Pancreas (tissue), 10 donors: Measurements from ENCODE around the gene RSRP1. TPM values are rescaled to one million over a fixed set of nuclear protein-coding genes. Genes with fewer than 3 reads are reported as not detected.
"Not testable (repeated sequence)": the region's sequence is repeated elsewhere in the genome, so short reads cannot be mapped to it uniquely, and the experiment has no call there.

Experiments used
- ATAC-seq, 4 donors: fragments of 200-7000 bp; cut with Tn5 transposase; one replicate each; pipeline versions ENCODE4 v1.8.0 to v1.9.1; 2020; ENCODE audit warnings: mild to moderate bottlenecking in 4 of 4, moderate library complexity in 4 of 4
- DNase-seq, 6 donors: peaks; one replicate each; pipeline ENCODE4 v3.0.0-alpha.2; 2020
- FAIRE-seq: peaks from 2 replicates; lab custom pipeline; 2012; peaks lifted over from hg19 to GRCh38; lab: Jason Lieb, UNC
- H3K27ac ChIP-seq, 4 donors: fragments of 200-600 bp; sonication (generic); 1 replicate in 3 of 4; 2 replicates in 1 of 4; pipeline versions ENCODE4 v1.5.0 to v1.8.0; 2020
- H3K27me3 ChIP-seq, 4 donors: fragments of 200-600 bp; one replicate each; pipeline ENCODE4 v1.8.0; 2021
- H3K36me3 ChIP-seq, 3 donors: fragments of 200-600 bp; sonication (generic) in 1 of 3; one replicate each; pipeline versions ENCODE4 v1.5.0 to v1.8.0; 2020 to 2021
- H3K4me1 ChIP-seq, 3 donors: fragments of 200-600 bp; one replicate each; pipeline ENCODE4 v1.8.0; 2021
- H3K4me3 ChIP-seq, 4 donors: fragments of 200-600 bp; sonication (generic) in 2 of 4; one replicate each; pipeline versions ENCODE4 v1.5.0 to v1.8.0; 2020 to 2021
- H3K9me3 ChIP-seq, 4 donors: fragments of 200-600 bp; one replicate each; pipeline ENCODE4 v1.8.0; 2021
- WGBS, 2 donors: extraction: QIAGEN DNeasy Blood & Tissue Kit; methylation state at CpG; one replicate each; pipeline ENCODE4 v1.1.7; 2013; 5-methylcytosine and 5-hydroxymethylcytosine counted together
- intact Hi-C, 3 donors: fragments of 100-400 bp; cut with DNase I; formaldehyde crosslinking; loops; one replicate each; pipeline versions ENCODE4 v1.11.1 to v1.14.2; 2022
- polyA plus RNA-seq, 2 donors: library from polyadenylated mRNA; stranded (reverse); fragments of 200-250 nt; gene quantifications; one replicate each; pipeline ENCODE4 v1.2.3, GENCODE V29; 2013
- total RNA-seq, 6 donors: library from RNA; stranded (reverse); fragmentation: NEBNext Ultra II Directional in 4 of 6; extraction: Animal tissue kit (Norgen Biotek cat#: 25700) in 4 of 6; gene quantifications; one replicate each; pipeline versions ENCODE4 v1.2.1 to v1.2.4, GENCODE V29; 2021 to 2023
- TF ChIP-seq, protein P1 (sequence below), 4 donors: fragments of 200-600 bp; sonication (generic) in 3 of 4; IDR thresholded peaks; one replicate each; pipeline versions ENCODE4 v1.5.0 to v1.8.0; 2021; ENCODE audit warnings: antibody characterized with exemption in 4 of 4
- donor health status: healthy with polysubstance abuse.
- donor health status: DM: no; HTN: no; CAD: no; lungs with moderate emphysema.
- donor health status: DM: no; HTN: no; CAD: no.
- donor health status: control.
- donor health status: control.
- donor health status: Bipolar disorder and iron deficiency.
- donor health status: DM: yes; HTN: yes; CAD: no.
- donor health status: DM: no; HTN: no; CAD: no.
- donor health status: DM: no; HTN: no; CAD: no.
- donor health status: DM: yes; HTN: yes; CAD: no.

Gene RSRP1
- total and polyA plus RNA-seq, 8 donors, result 20.3 to 126 (median 39.7) TPM

DNA sequence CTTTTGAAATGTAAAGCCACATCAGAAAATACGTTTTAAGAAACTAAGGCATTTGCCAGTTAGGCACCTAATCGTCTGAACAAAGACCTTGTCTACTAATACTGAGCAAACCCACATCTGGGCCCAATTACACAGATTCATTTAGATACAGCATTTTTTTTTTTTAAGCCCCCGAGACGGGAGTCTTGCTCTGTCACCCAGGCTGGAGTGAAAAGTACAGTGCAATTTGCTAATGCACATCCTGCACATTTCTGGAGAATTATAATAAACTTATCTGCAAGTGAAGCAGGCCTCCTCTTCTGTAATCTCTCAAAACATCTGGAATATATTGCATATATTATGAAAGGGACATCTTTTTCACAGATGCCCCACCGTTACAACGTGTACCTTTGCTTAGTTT is 3.3 kb downstream of the RSRP1 start:
- TF ChIP-seq, protein P1, sequence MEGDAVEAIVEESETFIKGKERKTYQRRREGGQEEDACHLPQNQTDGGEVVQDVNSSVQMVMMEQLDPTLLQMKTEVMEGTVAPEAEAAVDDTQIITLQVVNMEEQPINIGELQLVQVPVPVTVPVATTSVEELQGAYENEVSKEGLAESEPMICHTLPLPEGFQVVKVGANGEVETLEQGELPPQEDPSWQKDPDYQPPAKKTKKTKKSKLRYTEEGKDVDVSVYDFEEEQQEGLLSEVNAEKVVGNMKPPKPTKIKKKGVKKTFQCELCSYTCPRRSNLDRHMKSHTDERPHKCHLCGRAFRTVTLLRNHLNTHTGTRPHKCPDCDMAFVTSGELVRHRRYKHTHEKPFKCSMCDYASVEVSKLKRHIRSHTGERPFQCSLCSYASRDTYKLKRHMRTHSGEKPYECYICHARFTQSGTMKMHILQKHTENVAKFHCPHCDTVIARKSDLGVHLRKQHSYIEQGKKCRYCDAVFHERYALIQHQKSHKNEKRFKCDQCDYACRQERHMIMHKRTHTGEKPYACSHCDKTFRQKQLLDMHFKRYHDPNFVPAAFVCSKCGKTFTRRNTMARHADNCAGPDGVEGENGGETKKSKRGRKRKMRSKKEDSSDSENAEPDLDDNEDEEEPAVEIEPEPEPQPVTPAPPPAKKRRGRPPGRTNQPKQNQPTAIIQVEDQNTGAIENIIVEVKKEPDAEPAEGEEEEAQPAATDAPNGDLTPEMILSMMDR (IDR thresholded peaks at IDR 0.05), result no peak
- intact Hi-C loops, result no loop called here
- no peak overlapping the region for H3K4me3 ChIP-seq
- no peaks in the 10 kb centered on the region for H3K27me3 ChIP-seq
- FAIRE-seq (no peak), ATAC-seq (no peak), DNase-seq (no peak)
- H3K4me1 ChIP-seq, result peaks cover 12 to 35% (median 13%) of the 10 kb centered on the region in 3 donors
- no peak overlapping the region for H3K27ac ChIP-seq
- H3K36me3 ChIP-seq, result peaks cover 0 to 35% (median 16%) of the 10 kb centered on the region in 3 donors
- WGBS, 2 donors, result 46 to 62% methylated on average over 6 of the region's 6 CpGs
- no peaks in the 10 kb centered on the region for H3K9me3 ChIP-seq

DNA sequence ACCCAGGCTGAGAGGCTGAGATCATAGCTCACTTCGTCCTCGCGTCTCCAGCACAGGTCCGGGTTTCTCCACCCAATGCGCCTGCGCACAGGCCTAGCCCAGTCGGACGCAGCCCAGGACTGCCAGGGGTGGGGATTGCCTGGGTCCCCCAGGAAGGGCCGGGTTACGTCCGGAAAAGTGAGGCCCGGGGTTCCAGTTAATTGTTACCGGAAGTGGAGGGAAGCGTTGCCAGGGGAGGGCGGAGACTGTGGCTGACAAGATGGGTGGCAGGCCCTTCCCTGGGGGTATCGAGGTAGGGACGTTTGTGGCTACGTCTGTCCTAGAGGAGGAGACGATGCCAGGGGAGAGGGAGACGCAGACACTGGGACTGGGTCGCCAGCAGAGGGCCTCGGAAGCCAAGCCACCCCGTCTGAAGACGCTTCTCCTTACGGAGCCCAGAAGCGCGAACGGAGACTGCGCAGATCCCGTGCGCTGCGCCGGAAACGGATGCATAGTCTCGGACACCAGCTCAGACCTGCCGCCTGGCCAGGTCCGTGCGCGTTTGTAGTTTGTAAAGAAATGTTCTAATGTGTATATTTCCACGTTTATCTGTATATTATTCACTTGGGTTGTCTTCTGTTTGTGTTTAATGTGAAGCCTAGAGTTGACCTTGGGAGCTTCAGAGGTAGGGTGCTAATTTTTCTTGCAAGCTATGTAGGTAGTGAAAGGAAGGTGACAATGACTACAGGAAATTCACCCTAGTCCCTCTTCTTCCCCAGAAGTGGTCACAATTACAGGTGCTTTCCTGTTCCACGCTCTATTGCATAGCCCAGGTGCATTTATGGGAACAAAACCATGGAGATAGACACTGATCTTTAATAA is 7.3 kb downstream of the RSRP1 start:
- no peak for FAIRE-seq

DNA sequence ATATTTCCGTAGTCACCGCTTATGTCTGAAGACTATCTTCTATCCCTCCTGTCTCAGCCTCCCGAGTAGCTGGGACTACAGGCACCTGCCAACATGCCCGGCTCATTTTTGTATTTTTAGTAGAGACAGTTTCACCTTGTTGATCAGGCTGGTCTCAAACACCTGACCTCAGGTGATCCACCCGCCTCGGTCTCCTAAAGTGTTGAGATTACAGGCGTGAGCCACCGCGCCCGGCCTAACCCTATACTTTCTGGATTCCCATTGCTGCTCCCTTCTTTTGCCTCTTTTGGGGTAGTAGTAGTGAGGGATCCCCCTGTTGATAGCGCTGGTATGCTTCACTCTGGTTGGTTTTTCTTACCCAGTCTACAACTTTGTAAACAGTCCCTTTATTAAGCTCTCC is 9.2 kb downstream of the RSRP1 start:
- Histone ChIP-seq H3K27me3 (no peaks in the 10 kb centered on the region), H3K4me3 (no peak overlapping the region), H3K4me1 (peaks cover 0 to 17% (median 0%) of the 10 kb centered on the region in 3 donors), H3K9me3 (no peaks in the 10 kb centered on the region), H3K27ac (no peak overlapping the region), H3K36me3 (peaks cover 0 to 16% (median 0%) of the 10 kb centered on the region in 3 donors)
- no peak for ATAC-seq
- 87 to 93% methylated on average over 11 of the region's 11 CpGs for WGBS, 2 donors
- intact Hi-C loops, result no loop called here
- DNase-seq, result no peak
- TF ChIP-seq, protein P1 (IDR thresholded peaks at IDR 0.05), result no peak
- FAIRE-seq, result no peak

More for the DNA sequence above, 7.3 kb downstream of the RSRP1 start:
- intact Hi-C loops, result no loop called here
- Histone ChIP-seq H3K27me3 (no peaks in the 10 kb centered on the region), H3K9me3 (no peaks in the 10 kb centered on the region), H3K27ac (peak overlapping the region; percentile 79 to 91 (median 84)), H3K36me3 (peaks cover 0 to 35% (median 14%) of the 10 kb centered on the region in 3 donors), H3K4me3 (peak overlapping the region; percentile 29 to 44 (median 36)), H3K4me1 (peaks cover 5 to 25% (median 5%) of the 10 kb centered on the region in 3 donors)
- TF ChIP-seq, protein P1 (IDR thresholded peaks at IDR 0.05), result peak; percentile 13 to 44 (median 22)
- 1 to 3% methylated on average over 41 of the region's 41 CpGs for WGBS, 2 donors
- peak; percentile 90 to 95 (median 90) for ATAC-seq
- DNase-seq, result peak; percentile 90 to 98 (median 93)

DNA sequence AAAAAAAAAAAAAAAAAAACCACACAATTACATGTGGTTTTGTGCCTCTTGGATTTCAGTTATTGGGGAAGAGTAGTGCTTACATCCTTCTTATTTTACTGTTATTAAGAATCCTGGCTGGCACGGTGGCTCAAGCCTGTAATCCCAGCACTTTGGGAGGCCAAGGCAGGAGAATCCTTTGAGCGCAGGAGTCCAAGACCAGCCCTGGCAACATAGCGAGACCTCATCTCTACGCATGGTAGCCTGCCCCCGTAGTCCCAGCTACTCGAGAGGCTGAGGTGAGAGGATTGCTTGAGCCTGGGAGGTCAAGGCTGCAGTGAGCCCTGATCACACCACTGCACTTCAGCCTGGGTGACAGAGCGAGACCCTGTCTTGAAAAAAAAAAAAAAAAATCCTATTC is 11.0 kb downstream of the RSRP1 start:
- DNase-seq, result not testable (repeated sequence)

DNA sequence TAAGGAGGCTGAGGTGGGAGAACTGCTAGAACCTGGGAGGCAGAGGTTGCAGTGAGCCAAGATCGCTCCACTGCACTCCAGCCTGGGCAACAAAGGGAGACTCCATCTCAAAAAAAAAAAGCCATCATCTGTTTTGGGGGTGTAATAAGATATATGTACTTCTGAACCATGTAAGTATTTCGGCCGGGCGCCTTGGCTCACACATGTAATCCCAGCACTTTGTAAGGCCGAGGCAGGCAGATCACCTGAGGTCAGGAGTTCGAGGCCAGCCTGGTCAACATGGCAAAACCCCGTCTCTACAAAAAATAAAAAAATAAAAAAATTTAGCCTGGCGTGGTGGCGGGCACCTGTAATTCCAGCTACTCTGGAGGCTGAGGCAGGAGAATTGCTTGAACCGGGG is 11.8 kb downstream of the RSRP1 start:
- H3K27me3 ChIP-seq, DNase-seq, ATAC-seq, H3K9me3 ChIP-seq, FAIRE-seq, H3K36me3 ChIP-seq, H3K4me3 ChIP-seq, intact Hi-C loops, H3K4me1 ChIP-seq, H3K27ac ChIP-seq: not testable (repeated sequence)
- WGBS, 2 donors, result 95 to 99% methylated on average over 10 of the region's 10 CpGs

More for the DNA sequence above, 11.0 kb downstream of the RSRP1 start:
- H3K27ac ChIP-seq, FAIRE-seq, H3K4me3 ChIP-seq, ATAC-seq, H3K9me3 ChIP-seq, H3K36me3 ChIP-seq, H3K27me3 ChIP-seq, intact Hi-C loops: not testable (repeated sequence)
- WGBS, 2 donors, result 95 to 96% methylated on average over 7 of the region's 7 CpGs
- peaks cover 0 to 16% (median 5%) of the 10 kb centered on the region in 3 donors for H3K4me1 ChIP-seq
